ENCODE measurements around the gene WNK2.

DNA sequence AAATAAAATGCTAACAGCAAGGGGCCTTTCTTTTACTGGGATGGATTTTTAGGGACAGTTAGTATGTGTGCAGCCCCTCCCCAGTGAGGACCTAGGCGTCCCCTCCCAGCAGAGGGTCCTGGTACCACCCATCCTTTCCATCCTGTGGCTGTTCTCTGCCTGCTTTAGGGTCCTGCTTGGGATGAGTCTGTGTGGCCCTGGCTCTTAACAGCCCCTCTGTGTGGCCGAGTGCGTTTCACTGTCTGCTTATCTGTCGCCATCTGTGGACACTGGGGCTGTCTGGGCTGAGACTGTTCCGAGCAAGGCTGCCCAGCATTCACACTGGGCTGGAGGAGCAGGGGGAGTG lies 17.0 kb downstream of the WNK2 start:
- TF ChIP-seq, protein P1, sequence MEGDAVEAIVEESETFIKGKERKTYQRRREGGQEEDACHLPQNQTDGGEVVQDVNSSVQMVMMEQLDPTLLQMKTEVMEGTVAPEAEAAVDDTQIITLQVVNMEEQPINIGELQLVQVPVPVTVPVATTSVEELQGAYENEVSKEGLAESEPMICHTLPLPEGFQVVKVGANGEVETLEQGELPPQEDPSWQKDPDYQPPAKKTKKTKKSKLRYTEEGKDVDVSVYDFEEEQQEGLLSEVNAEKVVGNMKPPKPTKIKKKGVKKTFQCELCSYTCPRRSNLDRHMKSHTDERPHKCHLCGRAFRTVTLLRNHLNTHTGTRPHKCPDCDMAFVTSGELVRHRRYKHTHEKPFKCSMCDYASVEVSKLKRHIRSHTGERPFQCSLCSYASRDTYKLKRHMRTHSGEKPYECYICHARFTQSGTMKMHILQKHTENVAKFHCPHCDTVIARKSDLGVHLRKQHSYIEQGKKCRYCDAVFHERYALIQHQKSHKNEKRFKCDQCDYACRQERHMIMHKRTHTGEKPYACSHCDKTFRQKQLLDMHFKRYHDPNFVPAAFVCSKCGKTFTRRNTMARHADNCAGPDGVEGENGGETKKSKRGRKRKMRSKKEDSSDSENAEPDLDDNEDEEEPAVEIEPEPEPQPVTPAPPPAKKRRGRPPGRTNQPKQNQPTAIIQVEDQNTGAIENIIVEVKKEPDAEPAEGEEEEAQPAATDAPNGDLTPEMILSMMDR (IDR thresholded peaks at IDR 0.05; ENCODE audit: low read depth, low read length): no peak
- no peak for TF ChIP-seq EZH2phosphoT487 (IDR thresholded peaks at IDR 0.05; ENCODE audit: low read depth)

All from OCI-LY3 (cell line).